Chondrocyte (in vitro differentiated cells): Measurements from ENCODE around the gene LRRC49. TPM values are rescaled to one million over a fixed set of nuclear protein-coding genes. Genes with fewer than 3 reads are reported as not detected.

ENCODE experiments used
- DNase-seq: peaks from one replicate; pipeline ENCODE4 v3.0.0; 2021; ENCODE audit warnings: mixed read lengths, low spot score
- H3K27ac Mint-ChIP-seq: one replicate; pipeline ENCODE4 v1.8.0; 2021; ENCODE audit warnings: mild to moderate bottlenecking, moderate library complexity, mixed read lengths; ENCODE audit not compliant: unreplicated experiment
- H3K27me3 Mint-ChIP-seq: 2 replicates; pipeline ENCODE4 v1.8.0; 2021; ENCODE audit warnings: low read depth, mixed read lengths
- H3K36me3 Mint-ChIP-seq: 2 replicates; pipeline ENCODE4 v1.8.0; 2021; ENCODE audit warnings: low read depth, mixed read lengths
- H3K4me1 Mint-ChIP-seq: 2 replicates; pipeline ENCODE4 v1.8.0; 2021; ENCODE audit warnings: low read depth, mild to moderate bottlenecking, mixed read lengths
- H3K4me3 Mint-ChIP-seq: one replicate; pipeline ENCODE4 v1.8.0; 2021; ENCODE audit warnings: mild to moderate bottlenecking, moderate library complexity, mixed read lengths; ENCODE audit not compliant: unreplicated experiment
- H3K9me3 Mint-ChIP-seq: 2 replicates; pipeline ENCODE4 v1.8.0; 2021; ENCODE audit warnings: low read depth, mixed read lengths
- CTCF ChIP-seq: fragments of 200-600 bp; sonication (generic); IDR thresholded peaks from 2 replicates; pipeline ENCODE4 v1.5.0; 2021; ENCODE audit warnings: antibody characterized with exemption, mild to moderate bottlenecking, moderate library complexity
- total RNA-seq: library from RNA; stranded (reverse); gene quantifications from 3 replicates; pipeline ENCODE4 v1.2.1, GENCODE V29; 2021

LRRC49 gene
- total RNA-seq, 1 donor from 2014 or later, result 8.8 TPM

DNA sequence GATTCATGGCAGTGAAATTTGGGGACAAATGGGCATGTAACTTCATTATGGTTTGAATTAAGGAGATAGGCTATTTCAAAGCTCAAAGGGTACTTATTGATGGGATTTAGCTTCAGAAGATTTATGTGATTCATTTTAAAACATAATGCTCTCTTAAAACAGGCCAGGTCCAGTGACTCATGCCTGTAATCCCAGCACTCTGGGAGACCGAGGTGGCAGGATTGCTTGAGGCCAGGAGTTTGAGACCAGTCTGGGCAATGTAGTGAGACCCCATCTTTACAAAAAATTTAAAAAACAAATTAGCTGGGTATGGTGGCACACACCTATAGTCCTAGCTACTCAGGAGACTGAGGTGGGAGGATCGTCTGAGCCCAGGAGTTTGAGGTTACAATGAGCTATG, 11.8 kb upstream of the LRRC49 start:
- Mint-ChIP-seq H3K27ac (no peak overlapping the region), H3K9me3 (no peaks in the 10 kb centered on the region), H3K27me3 (no peaks in the 10 kb centered on the region), H3K4me3 (no peak overlapping the region), H3K36me3 (no peaks in the 10 kb centered on the region), H3K4me1 (peaks cover 17% of the 10 kb centered on the region)
- DNase-seq, result no peak
- TF ChIP-seq CTCF, result no peak

DNA sequence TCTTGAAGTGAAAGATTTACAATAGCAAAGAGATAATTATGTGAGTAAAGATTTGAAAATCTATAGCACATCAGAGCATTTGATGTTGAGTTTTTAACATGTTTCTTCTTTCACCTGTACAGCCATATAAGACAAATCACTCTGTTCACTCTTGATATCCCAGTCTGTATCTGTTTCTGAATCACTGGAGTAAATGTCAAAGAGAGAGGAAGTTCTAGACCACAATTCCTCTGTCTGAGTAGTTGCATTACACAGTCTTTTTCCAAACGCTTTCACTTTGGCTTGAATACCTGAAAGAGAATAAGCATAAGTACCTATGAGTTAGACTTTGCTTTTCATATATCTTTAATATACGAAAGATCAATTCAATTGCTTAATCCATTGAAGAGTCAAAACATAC, 10.3 kb upstream of the LRRC49 start:
- Mint-ChIP-seq H3K27me3 (no peaks in the 10 kb centered on the region), H3K4me1 (peaks cover 17% of the 10 kb centered on the region), H3K27ac (no peak overlapping the region), H3K9me3 (no peaks in the 10 kb centered on the region), H3K36me3 (no peaks in the 10 kb centered on the region), H3K4me3 (no peak overlapping the region)
- DNase-seq, result no peak
- no peak for TF ChIP-seq CTCF

DNA sequence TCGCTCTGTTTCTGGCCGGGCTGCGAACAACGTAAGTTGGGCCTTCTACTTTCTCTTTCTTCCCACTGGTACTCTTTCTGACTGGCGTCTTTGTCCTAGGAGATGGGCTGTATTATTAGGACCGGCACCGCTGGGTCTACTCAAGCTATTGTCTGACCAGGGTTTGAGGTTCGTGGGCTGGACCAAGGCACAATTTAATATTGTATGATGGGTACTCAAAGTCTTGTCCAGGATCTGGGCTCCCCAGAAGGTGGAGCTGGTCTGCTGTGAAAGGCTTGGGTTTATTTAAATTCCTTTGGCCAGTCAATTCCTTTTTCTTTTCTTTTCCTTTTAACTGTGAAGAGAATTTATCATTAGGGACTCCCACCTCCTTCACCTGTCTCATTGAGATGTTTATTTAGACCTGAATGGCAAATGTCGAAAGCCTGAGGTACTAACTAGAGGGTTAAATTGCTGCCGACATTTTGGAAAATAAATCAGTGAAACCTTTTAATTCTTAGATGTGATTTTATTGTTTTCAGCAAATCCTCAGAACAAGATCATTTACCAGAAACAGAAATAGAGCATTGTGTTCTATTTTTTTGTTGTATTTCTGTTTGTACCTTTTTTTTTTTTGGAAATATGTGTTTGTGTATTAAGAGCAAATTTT, 410 bp downstream of the LRRC49 start:
- no peaks in the 10 kb centered on the region for H3K27me3 Mint-ChIP-seq
- no peak for DNase-seq
- TF ChIP-seq CTCF, result peak; percentile 92

GRCh38 chr15:70902107-70902506, 9.5 kb downstream of the LRRC49 start:
- Mint-ChIP-seq H3K27me3 (no peaks in the 10 kb centered on the region), H3K27ac (peak overlapping the region; percentile 88), H3K36me3 (peaks cover 3% of the 10 kb centered on the region), H3K9me3 (no peaks in the 10 kb centered on the region), H3K4me1 (peaks cover 18% of the 10 kb centered on the region), H3K4me3 (no peak overlapping the region)
- no peak for DNase-seq
- TF ChIP-seq CTCF, result no peak

More for the DNA sequence above, 410 bp downstream of the LRRC49 start:
- Mint-ChIP-seq H3K4me3 (peak overlapping the region; percentile 79), H3K27ac (peak overlapping the region; percentile 92), H3K36me3 (no peaks in the 10 kb centered on the region), H3K9me3 (no peaks in the 10 kb centered on the region), H3K4me1 (peaks cover 17% of the 10 kb centered on the region)

DNA sequence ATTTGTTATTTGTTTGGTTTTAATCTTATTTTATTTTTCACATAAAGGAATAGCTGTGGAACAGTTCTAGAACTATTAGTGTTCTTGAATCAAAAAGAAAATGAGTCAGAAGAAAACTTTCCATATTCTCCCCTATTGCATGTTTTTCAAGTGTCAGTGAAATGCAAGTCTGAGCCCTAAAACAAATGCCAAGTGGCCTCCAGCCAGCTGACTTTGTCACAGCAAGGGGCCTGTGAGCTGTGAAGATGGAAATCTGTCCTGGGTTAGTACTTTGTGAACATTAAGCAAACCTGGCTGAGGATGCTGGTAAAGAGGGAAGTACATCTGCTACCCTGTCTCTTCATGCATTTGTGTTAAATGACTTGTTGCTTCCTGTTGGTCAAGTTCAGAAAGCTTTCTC, 14.2 kb downstream of the LRRC49 start:
- H3K27me3 Mint-ChIP-seq, result no peaks in the 10 kb centered on the region
- H3K36me3 Mint-ChIP-seq, result peaks cover 18% of the 10 kb centered on the region
- DNase-seq, result no peak
- H3K27ac Mint-ChIP-seq, result peak overlapping the region; percentile 56
- peaks cover 12% of the 10 kb centered on the region for H3K9me3 Mint-ChIP-seq
- H3K4me3 Mint-ChIP-seq, result no peak overlapping the region
- TF ChIP-seq CTCF, result no peak
- H3K4me1 Mint-ChIP-seq, result peaks cover 20% of the 10 kb centered on the region
